GM18868 (cell line): Measurements from ENCODE around the gene TPSG1.
"Not testable (repeated sequence)": the region's sequence is repeated elsewhere in the genome, so short reads cannot be mapped to it uniquely, and the experiment has no call there.

Experiments
- ATAC-seq: cut with Tn5 transposase; IDR thresholded peaks from one replicate; pipeline ENCODE4 v1.9.1; 2021; ENCODE audit warnings: mild to moderate bottlenecking, moderate library complexity; ENCODE audit not compliant: unreplicated experiment

Gene TPSG1

DNA sequence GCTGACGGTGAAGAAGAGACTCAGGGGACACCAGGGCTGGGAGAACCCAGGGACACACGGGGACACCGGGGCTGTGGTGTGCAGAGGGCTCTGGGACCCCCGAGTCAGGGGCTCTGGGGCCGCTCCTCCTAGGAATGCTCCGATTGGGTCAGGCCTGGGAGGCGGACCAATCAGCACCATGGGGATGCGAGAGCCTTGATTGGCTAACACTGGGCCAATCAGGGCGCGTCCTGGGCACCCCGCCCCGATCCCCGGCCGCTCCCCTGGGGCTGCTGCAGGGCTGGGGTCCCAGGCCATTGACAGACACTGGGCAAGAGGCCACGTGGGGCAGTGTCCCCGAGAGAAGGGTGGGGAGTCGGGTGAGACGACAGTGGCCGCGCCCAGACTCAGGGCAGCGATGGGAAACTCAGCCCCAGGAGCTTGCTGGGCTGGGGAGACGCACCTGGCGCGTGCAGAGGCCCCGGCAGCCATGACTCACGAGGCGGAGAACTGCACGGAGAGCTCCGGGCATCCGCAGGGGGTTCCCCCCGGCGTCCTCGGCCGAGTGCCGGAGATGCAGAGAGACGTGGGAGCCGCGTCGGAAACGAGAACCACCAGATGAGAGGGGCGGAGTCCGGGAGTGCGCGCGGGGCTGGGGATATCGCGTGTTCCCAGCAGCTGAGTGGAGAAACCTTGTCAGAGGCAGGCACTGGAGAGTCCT lies 7.1 kb upstream of the TPSG1 start:
- ATAC-seq = not testable (repeated sequence)

DNA sequence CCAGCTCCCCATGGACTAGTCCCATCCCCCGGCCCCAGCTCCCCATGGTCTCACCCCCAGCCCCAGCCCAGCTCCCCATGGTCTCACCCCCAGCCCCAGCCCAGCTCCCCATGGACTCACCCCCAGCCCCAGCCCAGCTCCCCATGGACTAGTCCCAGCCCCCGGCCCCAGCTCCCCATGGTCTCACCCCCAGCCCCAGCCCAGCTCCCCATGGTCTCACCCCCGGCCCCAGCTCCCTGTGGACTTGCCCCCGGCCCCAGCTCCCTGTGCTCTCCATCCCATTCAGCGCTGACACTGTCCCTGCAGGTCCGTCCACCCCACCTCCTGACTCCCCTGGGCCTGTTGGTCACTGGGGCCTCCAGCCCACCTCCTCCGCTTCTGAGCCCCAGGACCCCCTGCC lies 6.2 kb upstream of the TPSG1 start:
- ATAC-seq = not testable (repeated sequence)

DNA sequence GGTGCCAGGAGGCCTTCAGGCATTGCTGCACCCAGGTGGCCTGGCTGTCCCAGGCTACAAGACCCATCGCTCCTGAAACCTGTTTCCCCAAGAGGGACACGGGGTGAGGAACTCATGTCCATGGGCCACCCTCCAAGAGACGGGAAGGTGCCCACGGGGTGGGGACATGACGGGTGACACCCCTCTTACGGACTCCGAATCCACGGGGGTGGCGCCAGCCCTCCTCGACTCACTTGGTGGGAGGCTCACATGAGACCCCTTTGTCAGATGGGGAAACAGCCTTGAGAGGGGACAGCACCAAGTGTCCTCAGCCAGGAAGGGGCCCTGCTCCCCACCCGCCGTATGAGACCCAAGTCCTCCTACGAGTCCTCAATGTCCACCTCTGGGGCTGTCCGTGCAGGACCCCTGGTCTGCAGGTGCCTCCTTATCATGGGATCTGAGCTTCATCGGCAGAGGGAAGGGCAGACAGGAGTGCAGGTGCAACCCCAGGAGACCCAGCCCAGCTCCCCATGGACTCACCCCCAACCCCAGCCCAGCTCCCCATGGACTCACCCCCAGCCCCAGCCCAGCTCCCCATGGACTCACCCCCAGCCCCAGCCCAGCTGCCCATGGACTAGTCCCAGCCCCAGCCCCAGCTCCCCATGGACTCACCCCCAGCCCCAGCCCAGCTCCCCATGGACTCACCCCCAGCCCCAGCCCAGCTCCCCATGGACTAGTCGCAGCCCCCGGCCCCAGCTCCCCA lies 5.6 kb upstream of the TPSG1 start:
- not testable (repeated sequence) for ATAC-seq

DNA sequence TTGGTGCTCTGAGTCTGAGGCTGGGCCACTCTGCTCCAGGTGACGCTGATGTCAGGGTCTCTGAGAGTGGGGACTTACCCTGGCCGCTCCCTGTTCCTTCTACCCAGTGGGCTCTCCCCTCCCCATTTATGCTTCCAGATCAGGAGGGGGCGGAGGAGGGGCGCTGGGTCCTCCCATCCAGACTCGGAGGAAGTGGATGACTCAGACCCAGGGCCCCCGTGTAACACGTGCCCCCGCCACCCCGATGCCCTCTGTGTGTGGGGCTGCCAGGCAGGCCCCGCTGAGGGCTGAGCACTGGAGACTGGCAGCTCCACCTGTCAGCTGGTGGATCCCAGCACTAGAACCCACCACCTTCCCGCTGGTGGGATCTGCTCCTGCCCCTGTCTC lies 5.0 kb upstream of the TPSG1 start, which contains the start of gene TPSB2:
Gene TPSB2 (minus strand): TSS at position 101 of the 387 bp plus-strand sequence. CDS start 233 bp downstream, outside the sequence.
- not testable (repeated sequence) for ATAC-seq

DNA sequence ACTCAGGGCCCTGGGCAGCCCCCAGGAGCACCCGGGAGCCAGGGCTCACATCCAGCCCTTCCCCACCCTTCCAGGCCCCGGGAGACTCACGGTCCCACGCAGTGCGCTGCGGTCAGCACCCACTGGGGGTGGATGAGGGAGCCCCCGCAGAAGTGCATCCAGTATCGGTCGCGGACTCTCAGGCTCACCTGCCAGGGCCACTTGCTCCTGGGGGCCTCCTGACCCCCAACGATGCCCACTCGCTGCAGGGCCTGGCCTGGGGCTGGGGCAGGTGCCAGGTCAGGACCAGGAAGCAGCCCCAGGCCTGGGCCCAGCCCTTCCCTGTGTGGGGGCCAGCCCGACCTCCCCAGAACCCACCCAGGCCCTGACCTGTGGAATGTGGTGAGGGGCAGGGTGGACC lies 4.4 kb upstream of the TPSG1 start:
- not testable (repeated sequence) for ATAC-seq

DNA sequence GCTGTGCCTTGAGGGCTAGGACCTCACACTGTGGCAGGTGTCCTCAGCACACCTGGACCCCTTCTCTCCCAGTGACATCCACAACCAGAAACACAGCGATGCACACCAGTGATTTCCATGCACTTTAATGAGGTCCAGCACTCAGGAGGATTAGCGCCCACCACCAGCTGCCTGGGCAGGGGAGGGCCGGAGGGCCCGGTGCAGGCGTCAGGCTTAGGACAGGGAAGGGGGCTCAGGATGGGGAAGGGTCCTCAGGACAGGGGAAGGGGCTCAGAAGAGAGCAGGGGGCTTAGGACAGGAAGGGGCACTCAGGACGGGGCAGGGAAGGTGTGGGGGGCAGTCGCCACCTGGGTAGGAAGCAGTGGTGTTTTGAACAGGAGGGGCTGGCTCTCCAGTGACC lies 3.2 kb upstream of the TPSG1 start:
- not testable (repeated sequence) for ATAC-seq

DNA sequence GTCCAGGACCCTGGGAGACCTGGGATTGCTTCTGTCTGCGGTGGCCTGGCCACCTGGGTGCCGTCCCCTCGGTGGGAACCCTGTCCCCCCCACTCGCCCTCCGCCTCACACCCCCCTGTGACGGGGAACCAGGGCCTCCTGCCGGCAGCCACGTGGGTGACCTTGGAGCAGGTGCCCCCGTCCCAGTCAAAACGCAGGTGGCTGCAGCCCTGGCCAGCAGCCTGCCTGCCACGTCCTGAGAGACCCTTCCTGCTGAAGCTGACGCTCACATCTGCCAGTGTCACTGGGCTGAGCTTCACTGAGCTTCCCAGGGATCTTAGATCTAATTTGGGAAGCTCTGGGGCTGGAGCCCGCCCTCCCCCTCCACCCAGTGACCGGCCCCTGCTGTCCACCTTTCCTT lies 1.6 kb upstream of the TPSG1 start:
- not testable (repeated sequence) for ATAC-seq

DNA sequence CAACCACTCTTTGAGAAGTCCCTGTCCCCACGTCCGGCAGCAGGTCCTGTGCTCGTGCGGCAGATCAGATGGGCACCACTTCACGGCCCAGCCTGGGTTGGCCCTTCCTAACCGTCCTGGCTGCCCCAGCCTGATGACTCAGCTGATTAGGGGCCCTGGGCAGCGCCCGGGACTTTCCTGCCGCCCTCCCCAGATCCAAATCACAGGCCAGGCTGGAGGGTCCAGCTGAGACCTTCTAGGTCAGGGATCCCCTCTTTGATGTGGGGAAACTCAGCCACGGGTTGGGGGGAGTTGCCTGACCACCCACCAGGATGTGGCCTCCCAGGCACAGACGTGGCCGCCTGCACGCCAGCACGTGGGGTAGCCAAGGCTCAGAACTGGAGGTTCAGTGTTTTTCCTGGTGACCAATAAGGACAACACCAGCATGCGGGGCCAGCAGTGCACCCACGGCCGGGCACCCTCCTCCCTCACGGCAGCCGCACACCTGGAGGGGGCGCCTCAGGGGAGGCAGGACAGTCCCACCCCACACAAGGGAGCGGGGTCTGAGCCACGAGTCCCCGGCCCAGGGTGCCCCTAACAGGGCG lies 752 bp upstream of the TPSG1 start:
- not testable (repeated sequence) for ATAC-seq

DNA sequence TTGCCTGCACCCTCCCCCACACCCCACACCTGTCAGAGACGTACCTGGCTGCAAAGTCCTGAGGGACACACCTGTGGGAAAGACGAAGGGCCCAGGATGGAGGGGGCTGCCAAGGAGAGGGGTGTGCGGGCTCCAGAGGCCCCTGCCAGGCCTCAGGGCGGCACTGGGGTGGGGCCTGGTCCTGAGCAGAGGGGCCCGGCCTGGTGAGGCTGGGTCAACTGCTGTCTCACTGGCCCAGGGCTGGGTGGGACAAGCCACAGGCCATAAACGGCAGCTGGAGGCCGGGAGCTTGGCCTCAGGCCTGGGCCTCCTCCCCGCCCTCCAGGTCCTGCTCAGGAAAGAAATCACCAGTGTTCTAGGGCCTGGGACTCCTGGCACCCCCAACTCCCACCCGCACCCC lies 510 bp downstream of the TPSG1 start:
- no peak for ATAC-seq

DNA sequence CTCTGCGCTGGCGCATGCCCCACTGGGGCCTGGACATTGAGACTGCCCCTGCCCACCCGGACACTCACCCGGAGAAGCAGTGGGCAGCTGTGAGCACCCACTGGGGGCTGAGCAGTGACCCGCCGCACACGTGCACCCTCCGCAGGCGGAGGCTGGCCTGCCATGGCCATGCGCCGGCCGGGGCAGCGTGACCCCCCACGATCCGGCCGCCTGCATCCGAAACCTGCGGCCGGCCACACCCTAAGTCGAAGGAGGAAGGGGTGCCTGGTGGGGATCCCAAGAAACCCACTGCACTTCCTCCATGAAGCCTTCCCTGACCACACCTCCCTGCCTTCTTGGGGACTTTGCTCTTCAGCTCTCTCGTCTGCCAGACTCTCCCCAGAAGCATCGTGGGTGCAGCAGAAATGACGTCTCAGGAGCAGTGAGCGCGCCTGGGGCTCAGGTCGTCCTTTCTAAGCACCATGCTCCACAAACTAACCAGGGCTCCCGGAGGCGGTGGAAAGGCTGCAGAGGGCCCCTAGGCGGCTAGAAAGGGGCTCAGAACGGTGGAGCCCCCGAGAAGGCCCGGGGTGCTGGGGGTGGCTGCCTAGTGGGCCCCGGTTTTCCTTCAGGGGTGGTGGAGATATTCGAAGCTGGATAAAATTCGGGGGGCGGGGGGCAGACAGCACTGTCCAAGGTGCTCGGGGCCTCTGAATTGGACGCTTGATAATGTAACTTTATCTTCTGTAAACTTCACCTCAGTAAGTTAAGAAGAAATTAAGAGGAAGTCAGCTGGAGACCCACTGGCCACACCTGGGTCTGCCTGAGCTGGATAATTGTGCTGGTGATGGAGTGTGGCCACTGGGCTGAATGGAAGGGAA lies 1.5 kb downstream of the TPSG1 start:
- no peak for ATAC-seq

DNA sequence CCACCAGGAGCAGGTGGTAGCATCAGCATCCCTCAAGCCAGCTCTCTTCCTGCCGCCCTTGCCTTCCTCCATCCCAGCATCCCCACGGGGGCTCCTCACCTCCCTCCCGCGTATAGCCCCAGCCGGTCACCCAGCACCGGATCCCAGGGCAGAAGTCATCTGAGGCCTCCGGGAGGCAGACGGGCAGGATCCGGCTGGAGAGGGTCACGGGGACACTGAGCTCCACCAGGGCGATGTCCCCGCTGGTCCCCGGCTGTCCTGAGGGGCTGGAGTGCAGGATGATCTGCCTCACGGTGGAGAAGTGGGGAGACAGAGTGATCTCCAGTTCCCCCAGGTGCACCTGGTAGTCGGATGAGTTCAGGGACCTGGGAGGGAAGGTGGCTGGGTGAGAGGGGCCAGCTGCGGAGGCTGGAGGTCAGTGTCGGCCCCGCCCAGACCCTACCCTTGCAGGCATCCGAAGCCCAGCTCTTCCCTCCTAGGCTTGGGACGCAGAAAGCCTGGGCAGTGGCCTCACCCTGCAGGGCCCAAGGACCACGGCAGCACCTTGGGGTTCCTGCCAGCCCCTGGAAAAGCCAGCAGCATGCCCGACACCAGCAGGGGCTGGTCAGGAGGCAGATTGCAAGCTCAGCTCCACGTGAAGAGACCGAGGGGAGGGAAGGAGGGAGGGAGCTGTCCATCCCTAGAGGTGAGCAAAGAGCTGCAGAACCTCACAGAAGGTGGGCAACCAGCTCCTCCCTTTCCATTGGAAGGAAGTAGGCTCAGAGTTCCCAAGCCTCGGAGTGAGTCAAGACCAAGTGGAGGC lies 2.3 kb downstream of the TPSG1 start:
- ATAC-seq = no peak

DNA sequence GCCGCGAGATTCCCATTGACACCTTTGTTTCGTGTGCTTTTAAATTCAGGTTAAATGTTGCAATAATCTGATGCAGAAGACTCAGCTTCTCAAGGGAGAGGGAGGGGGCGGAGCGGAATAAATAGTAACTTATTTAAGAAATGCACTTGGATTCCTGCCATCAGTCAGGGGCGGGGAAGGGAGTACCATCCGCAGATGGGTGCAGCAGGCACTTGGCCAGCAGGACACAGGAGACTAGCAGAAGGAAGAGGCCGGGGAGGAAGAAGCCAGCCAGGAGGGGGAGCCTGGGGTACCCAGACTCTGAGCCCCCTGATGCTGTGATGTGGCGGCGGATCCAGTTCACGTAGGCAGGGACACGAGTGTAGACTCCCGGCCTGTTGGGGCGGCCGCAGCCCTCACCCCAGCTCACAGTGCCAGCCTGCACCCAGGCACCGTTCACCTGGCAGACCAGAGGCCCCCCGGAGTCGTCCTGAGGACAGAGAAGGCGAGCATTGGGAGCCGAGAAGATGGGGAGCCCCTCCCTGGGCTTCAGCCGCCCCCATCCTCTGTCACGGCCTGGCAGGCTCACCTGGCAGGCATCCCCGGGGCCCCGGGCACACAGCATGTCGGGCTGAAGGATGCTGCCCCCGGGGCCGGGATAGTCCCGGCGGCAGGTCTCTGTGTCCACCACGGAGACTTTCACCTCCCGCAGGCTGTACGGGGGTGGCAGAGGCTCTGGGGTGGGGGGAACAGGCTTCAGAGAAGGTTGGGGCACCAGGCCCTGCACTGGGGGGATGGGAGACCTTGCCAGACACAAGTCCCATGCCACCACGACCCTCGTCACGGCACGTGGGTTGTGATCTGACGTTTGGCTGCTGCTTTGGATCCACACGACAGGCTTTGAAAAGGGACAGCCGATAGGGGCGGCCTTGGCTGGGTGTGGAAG lies 3.2 kb downstream of the TPSG1 start:
- ATAC-seq = no peak

DNA sequence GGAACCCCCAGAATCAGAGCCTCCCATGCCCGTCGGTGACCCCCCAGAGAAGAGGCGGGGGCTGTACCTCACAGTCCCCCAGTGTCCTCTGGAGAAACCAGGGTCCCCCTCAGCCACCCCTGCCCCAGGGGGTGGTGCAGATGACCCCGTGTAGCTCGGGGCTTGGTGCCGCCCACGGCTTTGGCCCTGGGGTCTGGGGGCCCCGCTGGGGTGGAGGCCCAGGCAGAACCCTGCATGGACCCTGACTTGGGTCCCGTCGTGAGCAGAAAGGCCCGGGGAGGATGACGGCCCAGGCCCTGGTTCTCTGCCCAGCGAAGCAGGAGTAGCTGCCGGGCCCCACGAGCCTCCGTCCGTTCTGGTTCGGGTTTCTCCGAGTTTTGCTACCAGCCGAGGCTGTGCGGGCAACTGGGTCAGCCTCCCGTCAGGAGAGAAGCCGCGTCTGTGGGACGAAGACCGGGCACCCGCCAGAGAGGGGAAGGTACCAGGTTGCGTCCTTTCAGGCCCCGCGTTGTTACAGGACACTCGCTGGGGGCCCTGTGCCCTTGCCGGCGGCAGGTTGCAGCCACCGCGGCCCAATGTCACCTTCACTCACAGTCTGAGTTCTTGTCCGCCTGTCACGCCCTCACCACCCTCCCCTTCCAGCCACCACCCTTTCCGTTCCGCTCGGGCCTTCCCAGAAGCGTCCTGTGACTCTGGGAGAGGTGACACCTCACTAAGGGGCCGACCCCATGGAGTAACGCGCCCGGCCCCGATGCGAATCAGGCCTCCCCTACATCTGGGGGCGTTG lies 4.0 kb downstream of the TPSG1 start:
- no peak for ATAC-seq

DNA sequence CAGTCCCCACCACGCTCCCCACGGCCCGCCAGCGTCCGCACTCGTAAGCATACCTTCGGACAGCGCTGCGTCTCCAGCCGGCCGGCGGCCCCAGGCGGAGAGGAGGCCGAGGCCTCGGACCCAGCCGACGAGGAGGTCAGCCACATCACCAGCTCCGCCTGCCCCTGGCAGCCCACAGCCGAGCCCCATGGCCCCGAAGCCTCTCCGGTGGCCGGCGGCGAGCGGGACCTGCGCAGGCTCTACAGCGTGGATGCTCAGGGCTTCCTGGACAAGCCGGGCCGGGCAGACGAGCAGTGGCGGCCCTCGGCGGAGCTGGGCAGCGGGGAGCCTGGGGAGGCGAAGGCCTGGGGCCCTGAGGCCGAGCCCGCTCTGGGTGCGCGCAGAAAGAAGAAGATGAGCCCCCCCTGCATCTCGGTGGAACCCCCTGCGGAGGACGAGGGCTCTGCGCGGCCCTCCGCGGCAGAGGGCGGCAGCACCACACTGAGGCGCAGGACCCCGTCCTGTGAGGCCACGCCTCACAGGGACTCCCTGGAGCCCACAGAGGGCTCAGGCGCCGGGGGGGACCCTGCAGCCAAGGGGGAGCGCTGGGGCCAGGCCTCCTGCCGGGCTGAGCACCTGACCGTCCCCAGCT lies 4.9 kb downstream of the TPSG1 start:
- no peak for ATAC-seq

DNA sequence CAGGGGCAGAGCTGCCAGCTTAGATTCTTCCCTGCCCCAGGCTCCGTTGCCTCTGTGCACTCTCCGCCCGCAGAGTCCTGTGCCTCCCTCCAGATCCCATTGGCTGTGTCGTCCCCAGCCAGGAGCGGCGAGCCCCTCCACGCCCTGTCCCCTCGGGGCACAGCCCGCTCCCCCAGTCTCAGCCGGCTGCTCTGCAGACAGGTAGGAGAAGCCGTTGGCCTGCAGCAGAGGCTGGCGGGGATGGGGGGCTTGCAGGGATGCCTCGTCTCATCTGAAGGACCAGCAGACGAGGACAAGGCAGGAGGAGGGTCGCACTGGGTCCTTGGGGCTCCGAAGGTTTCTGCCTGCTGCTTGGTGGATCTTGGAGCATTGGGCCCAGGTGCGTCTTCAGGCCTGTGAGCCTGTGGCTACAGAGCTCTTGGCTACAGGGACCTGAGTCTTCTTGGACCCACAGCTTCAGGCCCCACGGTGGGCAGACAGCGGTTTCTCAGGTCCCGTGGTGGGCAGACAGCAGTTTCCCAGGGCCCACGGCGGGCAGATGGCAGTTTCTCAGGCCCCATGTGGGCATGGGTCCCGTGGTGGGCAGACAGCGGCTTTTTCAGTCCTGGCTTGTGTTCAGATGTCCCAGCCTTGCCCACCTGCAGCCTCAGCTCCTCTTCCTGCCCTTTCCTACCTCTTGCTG lies 6.0 kb downstream of the TPSG1 start:
- ATAC-seq = no peak

DNA sequence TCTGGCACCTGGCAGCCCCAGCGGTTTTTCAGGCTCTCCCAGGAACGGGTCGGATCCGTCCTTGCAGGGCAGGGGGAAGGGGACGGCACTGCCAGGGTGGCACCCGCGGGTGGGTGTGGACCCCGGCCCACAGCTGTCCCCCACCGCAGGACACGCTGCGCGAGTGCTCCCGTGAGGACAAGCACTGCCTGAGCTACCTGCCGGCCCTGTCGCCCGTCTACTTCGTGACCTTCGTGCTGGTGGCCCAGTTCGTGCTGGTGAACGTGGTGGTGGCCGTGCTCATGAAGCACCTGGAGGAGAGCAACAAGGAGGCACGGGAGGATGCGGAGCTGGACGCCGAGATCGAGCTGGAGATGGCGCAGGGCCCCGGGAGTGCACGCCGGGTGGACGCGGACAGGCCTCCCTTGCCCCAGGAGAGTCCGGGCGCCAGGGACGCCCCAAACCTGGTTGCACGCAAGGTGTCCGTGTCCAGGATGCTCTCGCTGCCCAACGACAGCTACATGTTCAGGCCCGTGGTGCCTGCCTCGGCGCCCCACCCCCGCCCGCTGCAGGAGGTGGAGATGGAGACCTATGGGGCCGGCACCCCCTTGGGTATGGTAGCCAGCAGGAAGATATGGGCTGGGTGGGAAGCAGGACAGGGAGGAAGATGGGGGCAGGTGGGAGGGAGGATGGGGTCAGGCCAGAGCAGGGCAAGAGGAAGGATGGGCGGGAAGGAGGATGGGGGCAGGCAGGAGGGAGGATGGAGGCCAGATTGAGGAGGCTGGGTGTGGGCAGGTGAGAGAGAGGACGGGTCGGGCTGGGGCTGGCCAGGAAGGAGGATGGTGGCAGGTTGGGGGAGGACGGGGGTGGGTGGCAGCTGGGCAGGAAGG lies 6.8 kb downstream of the TPSG1 start:
- no peak for ATAC-seq
